ENCODE measurements around the gene GDF11. TPM values are rescaled to one million over a fixed set of nuclear protein-coding genes. Genes with fewer than 3 reads are reported as not detected.
A peak's percentile ranks its signal among the peaks of the same experiment; 100 is the strongest.

GDF11 gene
- total RNA-seq, 1 donor from 2014 or later, result 2.8 TPM

- no peak for DNase-seq (ENCODE audit: low read depth)
- TF ChIP-seq CTCF (conservative IDR thresholded peaks at IDR 0.05; ENCODE audit: low read depth, low read length), result no peak
- no peak overlapping the region for H3K4me3 ChIP-seq (ENCODE audit: low read depth, low read length)
Observed at GRCh38 chr12:55795950-55796349, 53.0 kb downstream of the GDF11 start.

GRCh38 chr12:55797068-55797467 lies 54.1 kb downstream of the GDF11 start:
- TF ChIP-seq CTCF (conservative IDR thresholded peaks at IDR 0.05; ENCODE audit: low read depth, low read length), result peak; percentile 61
- no peak overlapping the region for H3K4me3 ChIP-seq (ENCODE audit: low read depth, low read length)
- DNase-seq (ENCODE audit: low read depth), result no peak

GRCh38 chr12:55797550-55797949 lies 54.6 kb downstream of the GDF11 start:
- no peak for DNase-seq (ENCODE audit: low read depth)
- H3K4me3 ChIP-seq (ENCODE audit: low read depth, low read length), result no peak overlapping the region
- TF ChIP-seq CTCF (conservative IDR thresholded peaks at IDR 0.05; ENCODE audit: low read depth, low read length), result no peak

Other genes with a start within 250 kb of the GDF11 start
- gene OR6C4, start 193.5 kb upstream of the GDF11 start, total RNA-seq, result not detected in 2 replicates
- not detected in 2 replicates for gene OR2AP1, start 170.7 kb upstream of the GDF11 start, total RNA-seq
- gene OR10P1, start 106.2 kb upstream of the GDF11 start, total RNA-seq, result not detected in 2 replicates
- 3.8 and 7.7 TPM in 2 replicates for gene ITGA7, start 35.2 kb upstream of the GDF11 start, total RNA-seq
- 157 and 187 TPM in 2 replicates for gene BLOC1S1, start 27.1 kb upstream of the GDF11 start, total RNA-seq
- 2.3 and 2.5 TPM in 2 replicates for gene RDH5, start 22.7 kb upstream of the GDF11 start, total RNA-seq
- gene CD63, start 14.1 kb upstream of the GDF11 start, total RNA-seq, result 758 and 1,095 TPM in 2 replicates
- 155 and 203 TPM in 2 replicates for gene SARNP, start 74.6 kb downstream of the GDF11 start, total RNA-seq
- 40.5 and 47.1 TPM in 2 replicates for gene ORMDL2, start 74.9 kb downstream of the GDF11 start, total RNA-seq
- gene DNAJC14, start 86.5 kb downstream of the GDF11 start, total RNA-seq, result 24.7 and 41.5 TPM in 2 replicates
- gene MMP19, start 99.8 kb downstream of the GDF11 start, total RNA-seq, result 1.2 and 1.3 TPM in 2 replicates
- 49.2 and 56.0 TPM in 2 replicates for gene PYM1, start 184.8 kb downstream of the GDF11 start, total RNA-seq
- gene DGKA, start 188.0 kb downstream of the GDF11 start, total RNA-seq, result 44.3 and 272 TPM in 2 replicates
- gene PMEL, start 222.9 kb downstream of the GDF11 start, total RNA-seq, result 1.4 and 3.7 TPM in 2 replicates
- gene CDK2, start 223.7 kb downstream of the GDF11 start, total RNA-seq, result 62.0 and 81.2 TPM in 2 replicates
- 50.1 and 61.5 TPM in 2 replicates for gene RAB5B, start 231.0 kb downstream of the GDF11 start, total RNA-seq